Measurements from ENCODE around the gene LRP1B.

DNA sequence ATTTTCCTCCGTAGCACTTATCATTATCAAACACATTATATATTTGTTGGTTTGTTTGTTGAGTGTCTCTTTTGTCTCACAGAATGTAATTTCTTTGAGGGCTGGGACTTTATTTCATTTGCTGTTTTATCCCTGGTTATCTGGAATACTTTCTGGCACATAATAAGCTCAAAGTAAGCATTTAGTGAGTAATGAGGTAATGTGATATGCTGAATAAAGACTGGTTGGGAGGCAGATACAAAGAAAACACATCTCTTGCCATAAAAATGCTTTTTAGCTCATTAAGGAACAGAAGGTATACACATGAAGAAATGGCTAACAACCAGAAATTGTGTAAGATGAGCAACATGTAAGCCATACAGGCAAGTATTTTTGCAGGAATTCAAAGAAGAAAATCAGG, 1411.8 kb downstream of the LRP1B start:
- TF ChIP-seq EZH2 (IDR thresholded peaks at IDR 0.05; ENCODE audit: insufficient read depth, poor library complexity, severe bottlenecking): no peak
- no peak for TF ChIP-seq EZH2phosphoT487 (IDR thresholded peaks at IDR 0.05; ENCODE audit: insufficient read depth, low read depth)
